K562 (cell line): ENCODE measurements around the gene DDIT3. TPM values are rescaled to one million over a fixed set of nuclear protein-coding genes. Genes with fewer than 3 reads are reported as not detected.
A peak's percentile ranks its signal among the peaks of the same experiment; 100 is the strongest.
"Not testable (repeated sequence)": the region's sequence is repeated elsewhere in the genome, so short reads cannot be mapped to it uniquely, and the experiment has no call there.

Experiments used
- ATAC-seq: fragments of 200-7000 bp; cut with Tn5 transposase; 3 replicates; pipeline ENCODE4 v1.9.1; 2020; ENCODE audit warnings: moderate library complexity
- BruUV-seq: library from RNA; stranded (reverse); fragments of 400-500 nt; replicated peaks from 2 replicates; lab custom pipeline; 2021; lab: Mats Ljungman, UMichigan
- CTCF ChIA-PET: fragments of 300-600 bp; formaldehyde crosslinking; extraction: SDS; loops from one replicate; lab custom pipeline; 2021; ENCODE audit warnings: low intra/inter-chr PET ratio; lab: Yijun Ruan, JAX
- POLR2A ChIA-PET: fragments of 300-600, 350-650 bp; sonication (Branson Sonifier 250); formaldehyde crosslinking; extraction: SDS; loops from one replicate; lab custom pipeline; 2021; ENCODE audit warnings: antibody characterized with exemption, inconsistent platforms; lab: Yijun Ruan, JAX
- DNase-seq, 4 experiments: peaks; one replicate each; pipeline versions ENCODE4 v3.0.0 to v3.0.0-alpha.2; 2011 to 2018; ENCODE audit warnings: low spot score in 3 of 4, mixed read lengths in 3 of 4; ENCODE audit errors: extremely low read depth in 1 of 4
- FAIRE-seq: peaks from 2 replicates; lab custom pipeline; 2011; peaks lifted over from hg19 to GRCh38; lab: Jason Lieb, UNC
- H2AFZ ChIP-seq: 2 replicates; pipeline ENCODE4 v1.6.0; 2011; ENCODE audit warnings: low read depth, low read length, control low read depth, inconsistent platforms
- H3K27ac ChIP-seq: fragments of 200-600 bp; 3 replicates; pipeline ENCODE4 v1.8.0; 2011; ENCODE audit warnings: low read depth, mild to moderate bottlenecking, control low read depth, inconsistent platforms, low read length, moderate library complexity, mixed read lengths; ENCODE audit errors: extremely low read depth
- H3K27me3 ChIP-seq, 2 experiments: fragments of 300-600 bp in 1 of 2; 2 replicates in 1 of 2; 3 replicates in 1 of 2; pipeline versions ENCODE4 v1.6.0 to v1.8.0; 2011; ENCODE audit warnings: inconsistent platforms in 2 of 2, low read length in 2 of 2, mild to moderate bottlenecking in 1 of 2, mixed read lengths in 1 of 2, moderate library complexity in 1 of 2; ENCODE audit not compliant: control insufficient read depth in 2 of 2, insufficient read depth in 2 of 2
- H3K36me3 ChIP-seq: fragments of 300-600 bp; 3 replicates; pipeline ENCODE4 v1.8.0; 2011; ENCODE audit warnings: mild to moderate bottlenecking, low read length, inconsistent platforms; ENCODE audit not compliant: control insufficient read depth, insufficient read depth
- H3K4me1 ChIP-seq, 2 experiments: fragments of 200-600 bp in 1 of 2; replicated peaks in 1 of 2; 2 replicates in 1 of 2; 3 replicates in 1 of 2; pipeline versions ENCODE4 v1.5.1 to v1.8.0; 2011; ENCODE audit warnings: inconsistent platforms in 2 of 2, low read length in 2 of 2, mild to moderate bottlenecking in 1 of 2, mixed read lengths in 1 of 2, moderate library complexity in 1 of 2; ENCODE audit not compliant: control insufficient read depth in 2 of 2, insufficient read depth in 2 of 2
- H3K4me2 ChIP-seq: 2 replicates; pipeline ENCODE4 v1.6.1; 2011; ENCODE audit warnings: low read length, control low read depth, inconsistent platforms, mixed read lengths; ENCODE audit not compliant: insufficient read depth
- H3K4me3 ChIP-seq: fragments of 200-600 bp; sonication (generic), shearing (Covaris generic); 2 replicates; pipeline ENCODE4 v1.5.1; 2016; ENCODE audit warnings: control low read depth, inconsistent platforms
- H3K79me2 ChIP-seq: fragments of 200-600 bp; 3 replicates; pipeline ENCODE4 v1.8.0; 2011; ENCODE audit warnings: low read length, inconsistent platforms; ENCODE audit not compliant: control insufficient read depth, insufficient read depth
- H3K9ac ChIP-seq, 2 experiments: 2 replicates each; pipeline versions ENCODE4 v1.6.0 to v1.6.1; 2011; ENCODE audit warnings: low read depth in 2 of 2, low read length in 2 of 2, control low read depth in 1 of 2, inconsistent platforms in 1 of 2, mild to moderate bottlenecking in 1 of 2, mixed read lengths in 1 of 2; ENCODE audit not compliant: insufficient read depth in 1 of 2
- H3K9me1 ChIP-seq: one replicate; pipeline ENCODE4 v1.6.0; 2011; ENCODE audit warnings: inconsistent platforms, mild to moderate bottlenecking, low read length, moderate library complexity; ENCODE audit not compliant: control insufficient read depth, insufficient read depth
- H3K9me3 ChIP-seq: replicated peaks from 2 replicates; pipeline ENCODE4 v1.5.1; 2011; ENCODE audit warnings: low read depth, low read length, inconsistent platforms; ENCODE audit not compliant: control insufficient read depth, insufficient read depth
- H4K20me1 ChIP-seq: replicated peaks from 2 replicates; pipeline ENCODE4 v1.6.1; 2011; ENCODE audit warnings: low read length, inconsistent platforms, mixed read lengths; ENCODE audit not compliant: control insufficient read depth, insufficient read depth
- POLR2G ChIP-seq: fragments of 200-400 bp; formaldehyde crosslinking; IDR thresholded peaks from 2 replicates; pipeline ENCODE4 v1.6.1; 2017; ENCODE audit warnings: low read depth, mild to moderate bottlenecking, antibody characterized with exemption, low read length, moderate library complexity
- RBFOX2 ChIP-seq: fragments of 200-400 bp; formaldehyde crosslinking; IDR thresholded peaks from 2 replicates; pipeline ENCODE4 v1.6.1; 2017; ENCODE audit warnings: low read depth, mild to moderate bottlenecking, low read length, moderate library complexity
- ZBTB33 ChIP-seq: sonication (generic); formaldehyde crosslinking; IDR thresholded peaks from 2 replicates; pipeline ENCODE4 v1.8.1; 2023; ENCODE audit warnings: mild to moderate bottlenecking, missing genetic modification reagents
- WGBS: fragments of 100-300 bp; shearing (Covaris generic); methylation state at CpG from one replicate; pipeline ENCODE4 v1.1.6; 2016; ENCODE audit warnings: low coverage, mixed read lengths; ENCODE audit not compliant: insufficient coverage; ENCODE audit errors: missing lambda C conversion rate; 5-methylcytosine and 5-hydroxymethylcytosine counted together
- in situ Hi-C: fragments of 300-500 bp; cut with MboI; formaldehyde crosslinking; loops from 4 replicates; pipeline ENCODE4 v1.15.0; 2018; ENCODE audit warnings: inconsistent platforms, mixed read lengths
- intact Hi-C: fragments of 100-400 bp; cut with micrococcal nuclease; formaldehyde crosslinking; loops from 2 replicates; pipeline ENCODE4 v1.14.2; 2022
- polyA plus RNA-seq, 8 experiments: library from polyadenylated mRNA; depleted of rRNA in 4 of 8; stranded (reverse) in 5 of 8; unstranded in 3 of 8; fragments of >200 nt; fragmentation: Nextera tagmentation in 2 of 8; fragmentation: Illumina TruSeq in 1 of 8; extraction: Ambion mirVana in 2 of 8; extraction: Trizol in 1 of 8; gene quantifications; 2 replicates each; pipeline versions ENCODE4 v1.2.1 to v1.2.3, GENCODE V29; 2011 to 2014; ENCODE audit warnings: inconsistent platforms in 1 of 8, missing spikeins in 1 of 8
- total RNA-seq, 7 experiments: library from RNA; depleted of rRNA in 6 of 7; stranded (reverse); fragments of >200 nt in 6 of 7; fragmentation: Illumina TruSeq in 2 of 7; extraction: Trizol in 2 of 7; gene quantifications; 2 replicates each; pipeline versions ENCODE4 v1.2.1 to v1.2.3, GENCODE V29; 2011 to 2021; ENCODE audit warnings: low replicate concordance in 1 of 7

Gene DDIT3
- total and polyA plus RNA-seq, 9 of the 15 experiments (the other 6 are each of a cell fraction or from before 2014, with no cell fraction given), result 59.1 to 272 (median 89.9) TPM

DNA sequence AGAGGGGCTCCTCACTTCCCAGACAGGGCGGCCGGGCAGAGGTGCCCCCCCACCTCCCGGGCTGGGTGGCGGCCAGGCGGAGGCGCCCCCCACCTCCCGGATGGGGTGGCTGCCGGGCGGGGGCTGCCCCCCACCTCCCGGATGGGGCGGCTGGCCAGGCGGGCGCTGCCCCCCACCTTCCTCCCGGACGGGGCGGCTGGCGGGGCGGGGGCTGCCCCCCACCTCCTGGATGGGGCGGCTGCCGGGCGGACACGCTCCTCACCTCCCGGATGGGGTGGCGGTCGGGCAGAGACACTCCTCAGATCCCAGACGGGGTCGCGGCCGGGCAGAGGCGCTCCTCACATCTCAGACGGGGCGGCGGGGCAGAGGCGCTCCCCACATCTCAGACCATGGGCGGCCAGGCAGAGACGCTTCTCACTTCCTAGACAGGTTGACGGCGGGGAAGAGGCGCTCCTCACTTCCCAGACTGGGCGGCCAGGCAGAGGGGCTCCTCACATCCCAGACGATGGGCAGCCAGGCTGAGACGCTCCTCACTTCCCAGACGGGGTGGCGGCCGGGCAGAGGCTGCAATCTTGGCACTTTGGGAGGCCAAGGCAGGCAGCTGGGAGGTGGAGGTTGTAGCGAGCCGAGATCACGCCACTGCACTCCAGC, 25.1 kb downstream of the DDIT3 start:
- H3K27ac ChIP-seq, DNase-seq, CTCF ChIA-PET, in situ Hi-C loops, BruUV-seq, H3K4me3 ChIP-seq, POLR2A ChIA-PET, H3K27me3 ChIP-seq, H3K9me1 ChIP-seq, ATAC-seq, H4K20me1 ChIP-seq, H2AFZ ChIP-seq, FAIRE-seq, H3K9me3 ChIP-seq, H3K4me1 ChIP-seq, intact Hi-C loops, H3K9ac ChIP-seq, H3K4me2 ChIP-seq: not testable (repeated sequence)
- TF ChIP-seq ZBTB33 (peak; percentile 88), RBFOX2 (peak; percentile 70), POLR2G (peak; percentile 65)
- WGBS, result 92% methylated on average over 8 of the region's 48 CpGs
- H3K79me2 ChIP-seq, result peaks cover 20% of the 10 kb centered on the region; the same call in 2 of the 3 replicates
- H3K36me3 ChIP-seq, result peaks cover 68% of the 10 kb centered on the region
